Fibroblast of peridontal ligament (primary cell): Measurements from ENCODE around the gene ZNF90.
"Not testable (repeated sequence)": the region's sequence is repeated elsewhere in the genome, so short reads cannot be mapped to it uniquely, and the experiment has no call there.

Source experiments
- DNase-seq: peaks from one replicate; pipeline ENCODE4 v3.0.0-alpha.2; 2010; ENCODE audit errors: extremely low read depth

Gene ZNF90

GRCh38 chr19:20077791-20078463 is at the start of gene ZNF90:
ZNF90 (plus strand) TSS chr19:20078000; CDS start chr19:20078133, 133 bp downstream.
- DNase-seq, result peak; percentile 97

GRCh38 chr19:20028611-20029010 is 49.2 kb upstream of the ZNF90 start:
- DNase-seq, result no peak

- DNase-seq, result no peak
Observed at GRCh38 chr19:20035935-20036334, 41.9 kb upstream of the ZNF90 start.

- DNase-seq, result peak; percentile 8
Observed at GRCh38 chr19:20038358-20039202, 39.2 kb upstream of the ZNF90 start.

GRCh38 chr19:20039203-20039723 is 38.5 kb upstream of the ZNF90 start, which contains the start of gene ZNF682:
ZNF682 (minus strand) TSS chr19:20039505; CDS start chr19:20039345, 160 bp downstream.
- peak; percentile 92 for DNase-seq

DNA sequence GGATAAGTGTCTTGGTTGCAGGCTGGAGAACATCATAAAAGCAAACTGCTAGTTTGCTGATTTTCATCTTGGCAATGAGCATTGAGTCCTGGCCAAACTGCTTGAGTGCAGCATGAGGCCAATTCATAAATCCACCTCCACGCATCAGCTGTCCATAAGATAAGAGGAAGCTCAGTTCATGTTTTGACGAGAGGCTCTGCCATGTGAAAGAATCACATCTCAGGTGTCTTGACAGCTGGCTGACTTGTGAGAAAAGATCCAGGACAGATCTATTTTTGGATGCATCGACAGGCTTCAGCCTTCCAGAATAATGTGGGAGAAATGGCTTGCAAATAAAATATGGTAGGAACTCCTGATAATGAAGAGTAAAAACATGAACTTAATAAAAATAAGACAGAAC is 33.1 kb upstream of the ZNF90 start:
- DNase-seq, result no peak

DNA sequence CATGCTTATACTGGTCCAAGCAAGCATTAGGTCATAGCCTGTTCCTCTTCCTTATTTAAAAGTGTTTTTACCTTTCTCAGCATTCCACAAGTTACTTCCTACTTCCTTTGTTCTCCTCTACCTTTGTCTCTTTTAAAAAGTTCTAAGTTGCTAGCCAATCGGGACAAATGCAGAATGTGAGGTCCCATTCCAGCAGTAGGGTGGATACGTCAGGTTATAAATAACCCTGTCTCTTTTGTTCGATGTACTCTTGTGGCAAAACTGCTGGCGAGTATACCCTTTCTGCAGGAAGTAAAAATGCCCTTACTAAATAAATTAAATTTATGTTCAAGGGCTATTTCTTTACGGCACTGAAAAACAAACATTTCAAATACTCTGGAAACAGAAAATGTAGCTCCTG is 32.1 kb upstream of the ZNF90 start:
- DNase-seq, result not testable (repeated sequence)

DNA sequence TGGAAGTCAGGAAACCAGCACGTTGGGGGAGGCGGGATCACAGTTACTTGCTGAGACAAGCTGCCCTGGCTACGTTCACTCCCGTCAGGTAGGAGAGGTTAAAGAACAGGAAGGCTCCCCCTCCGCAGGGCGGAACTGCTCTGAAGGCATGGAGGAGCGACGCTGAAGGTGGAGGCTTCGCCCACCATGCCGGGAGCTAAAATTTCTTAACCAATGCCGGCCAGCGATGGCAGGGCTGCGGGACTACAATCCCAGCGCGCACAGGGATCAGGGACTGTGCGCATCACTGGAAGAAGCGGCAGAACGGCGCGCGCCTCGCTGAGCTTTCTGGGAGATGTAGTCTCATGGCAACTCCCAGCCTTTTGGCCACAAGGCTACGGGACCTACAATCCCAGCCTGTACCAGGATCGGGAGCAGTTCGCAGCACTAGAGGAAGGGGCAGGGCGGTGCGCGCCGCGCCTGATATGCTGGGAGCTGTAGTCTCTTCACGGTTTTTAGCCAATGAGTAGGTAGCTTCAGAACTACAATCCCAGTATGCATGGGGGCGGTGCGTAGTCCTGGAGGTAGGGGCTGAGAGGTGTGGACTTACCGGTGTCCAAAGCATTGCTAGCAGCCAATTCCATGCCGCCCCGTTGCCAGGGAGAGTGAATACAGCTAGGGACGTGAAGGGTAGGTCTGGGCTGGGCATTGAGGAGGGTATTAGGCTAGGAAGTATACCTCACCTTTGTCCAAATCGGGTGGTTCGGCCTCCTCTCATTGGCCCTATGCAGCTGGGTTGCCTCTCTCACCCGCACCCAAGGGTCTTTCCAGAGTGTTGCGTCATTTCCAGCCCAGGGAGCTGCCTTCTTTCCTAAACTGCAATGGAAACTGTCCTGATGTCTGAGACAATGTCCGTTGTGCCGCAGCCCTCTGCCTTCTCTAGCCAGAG is 25.7 kb upstream of the ZNF90 start:
- peak; percentile 93 for DNase-seq

DNA sequence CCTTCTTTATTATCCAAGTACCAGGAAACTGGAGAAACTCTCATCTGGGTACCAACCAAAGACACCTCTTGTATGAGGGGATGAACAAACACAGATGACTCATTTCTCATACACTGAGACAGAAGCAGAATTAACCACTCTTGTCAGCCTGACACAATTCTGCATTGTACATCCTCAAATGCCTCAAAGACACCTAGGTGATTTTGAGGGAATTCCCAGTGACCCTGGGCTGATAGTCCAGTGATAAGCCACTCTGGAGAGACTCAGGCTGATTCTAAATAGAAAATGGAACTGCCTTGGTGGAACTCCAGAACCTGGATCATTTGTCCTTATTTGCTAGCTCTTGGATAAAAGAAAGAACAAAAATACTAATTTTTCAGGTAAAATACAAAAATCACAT is 19.1 kb upstream of the ZNF90 start:
- DNase-seq, result not testable (repeated sequence)

DNA sequence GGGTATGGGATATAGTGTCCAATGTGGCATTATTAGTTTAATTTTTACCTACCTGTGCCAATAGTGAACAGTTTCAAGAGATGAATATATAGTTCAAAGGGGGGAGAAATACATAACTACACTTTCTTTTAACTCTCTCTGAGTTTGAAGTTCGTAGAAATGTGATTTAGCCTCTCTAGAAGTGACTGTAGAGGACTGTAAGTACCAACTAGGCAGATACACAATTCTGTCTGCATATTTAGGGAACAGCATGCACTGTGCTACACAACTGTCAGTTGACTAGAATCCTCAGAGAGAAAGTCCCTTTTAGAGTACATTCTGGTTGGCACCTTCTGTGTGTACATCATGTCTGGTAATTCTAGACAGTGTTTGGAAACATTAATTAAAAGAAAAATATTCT is 17.5 kb upstream of the ZNF90 start:
- DNase-seq, result no peak

- no peak for DNase-seq
Observed at GRCh38 chr19:20066861-20067260, 10.9 kb upstream of the ZNF90 start.

GRCh38 chr19:20067943-20068342 is 9.9 kb upstream of the ZNF90 start:
- DNase-seq, result no peak

DNA sequence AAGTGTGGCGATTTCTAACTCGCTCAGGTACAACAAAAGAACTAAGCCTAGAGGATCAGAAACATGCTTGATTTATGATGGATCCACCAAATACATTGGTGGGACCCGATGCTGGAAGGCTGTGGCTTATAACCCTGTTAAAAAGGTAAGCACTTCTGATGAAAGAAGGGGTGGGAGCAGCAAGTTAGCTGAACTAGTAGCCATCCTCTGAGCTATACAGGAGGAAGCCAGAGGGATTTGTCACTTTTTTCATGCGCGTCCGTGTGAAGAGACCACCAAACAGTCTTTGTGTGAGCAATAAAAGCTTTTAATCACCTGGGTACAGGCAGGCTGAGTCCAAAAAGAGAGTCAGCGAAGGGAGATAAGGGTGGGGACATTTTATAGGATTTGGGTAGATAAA is 9.2 kb upstream of the ZNF90 start:
- not testable (repeated sequence) for DNase-seq

DNA sequence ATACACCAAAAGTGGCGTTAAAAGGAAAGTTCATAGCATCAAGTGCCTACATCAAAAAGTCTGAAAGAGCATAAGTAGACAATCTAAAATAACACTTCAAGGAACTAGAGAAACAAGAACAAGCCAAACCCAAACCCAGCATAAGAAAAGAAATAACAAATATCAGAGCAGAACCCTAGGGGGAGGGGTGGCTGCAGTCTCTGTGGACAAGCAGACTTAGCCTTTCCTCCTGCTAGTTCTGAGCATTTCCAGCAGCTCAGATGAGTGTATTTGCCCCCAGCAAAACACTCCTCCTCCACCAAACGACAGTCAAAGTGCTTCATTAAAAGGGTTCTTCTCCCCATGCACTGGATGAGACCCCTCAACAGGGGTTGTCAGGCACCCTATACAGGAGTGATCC is 7.1 kb upstream of the ZNF90 start:
- DNase-seq, result no peak

DNA sequence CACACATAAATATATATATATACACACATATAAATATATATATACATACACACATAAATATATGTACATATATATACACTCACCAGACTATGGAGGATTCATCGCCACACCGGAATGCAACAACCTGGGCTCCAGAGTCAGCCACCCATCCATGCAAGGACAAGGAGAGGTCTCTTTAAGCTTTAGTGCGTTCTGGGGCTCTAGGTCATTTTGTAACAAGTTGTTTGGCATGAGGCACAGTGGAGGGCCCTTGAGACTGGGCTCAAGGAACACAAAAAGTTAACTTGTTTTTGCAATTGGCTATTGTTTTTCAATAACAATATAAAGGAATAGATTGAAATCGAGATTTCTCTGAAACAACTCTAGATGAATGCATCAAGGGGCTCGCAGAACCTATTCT is 4.9 kb upstream of the ZNF90 start:
- DNase-seq, result no peak

DNA sequence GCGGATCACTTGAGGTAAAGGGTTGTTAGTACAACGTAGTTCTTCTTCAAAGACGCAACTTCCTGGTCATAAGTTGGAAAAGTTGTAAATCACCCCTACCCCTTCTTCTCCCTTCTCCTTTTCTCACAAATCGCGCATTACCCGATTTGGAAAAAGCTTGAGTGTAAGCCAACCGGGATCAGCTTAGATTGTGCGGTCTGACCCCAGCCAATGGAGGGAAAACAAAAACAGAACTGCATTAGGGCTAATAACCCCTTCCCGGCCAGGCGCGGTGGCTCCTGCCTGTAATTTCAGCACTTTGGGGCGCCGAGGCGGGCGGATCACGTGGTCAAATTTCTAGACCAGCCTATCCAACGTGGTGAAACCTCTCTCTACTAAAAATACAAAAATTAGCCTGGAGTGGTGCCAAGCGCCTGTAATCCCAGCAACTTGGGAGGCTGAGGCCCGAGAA is 806 bp downstream of the ZNF90 start:
- DNase-seq, result peak; percentile 56

DNA sequence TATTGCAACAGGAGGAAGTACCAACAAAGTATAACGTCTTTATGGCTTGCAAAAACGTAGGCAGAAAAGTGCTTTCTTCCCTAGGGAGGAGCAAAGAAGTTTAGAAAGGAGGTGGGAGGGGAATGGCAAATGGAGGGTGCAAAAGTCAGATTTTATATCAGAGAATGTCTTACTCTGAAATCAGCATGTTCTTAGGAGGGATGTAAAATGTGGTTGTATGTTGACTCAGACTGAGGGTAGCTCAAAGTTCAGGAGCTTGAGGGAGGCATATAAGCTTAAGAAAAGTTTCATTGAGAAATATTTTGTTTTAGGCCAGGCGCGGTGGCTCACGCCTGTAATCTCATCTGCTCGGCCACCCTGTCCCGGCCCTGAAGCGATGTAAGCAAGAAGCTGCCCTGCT is 1.7 kb downstream of the ZNF90 start:
- DNase-seq, result no peak

DNA sequence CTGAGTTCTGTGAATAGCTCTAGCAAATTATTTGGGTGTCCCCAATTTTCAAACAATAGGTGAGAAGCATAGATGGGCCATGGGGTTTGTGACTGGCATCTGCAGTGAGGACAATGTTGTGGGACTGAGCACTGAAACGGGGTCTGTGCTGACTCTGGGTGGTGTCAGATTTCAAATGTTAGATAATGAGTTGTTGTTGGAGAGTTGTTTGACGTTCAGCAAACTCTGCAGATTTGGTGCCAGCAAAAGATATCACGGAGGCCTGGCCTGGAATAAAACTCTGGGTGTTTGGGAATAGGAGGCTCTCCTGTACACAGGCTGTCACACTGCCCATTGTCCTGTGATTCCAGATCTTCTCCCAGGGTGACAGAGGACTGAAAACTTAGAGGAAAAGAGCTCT is 2.9 kb downstream of the ZNF90 start:
- DNase-seq, result no peak

GRCh38 chr19:20082232-20082833 is 4.5 kb downstream of the ZNF90 start:
- not testable (repeated sequence) for DNase-seq

- not testable (repeated sequence) for DNase-seq
Observed at GRCh38 chr19:20082876-20083275, 5.1 kb downstream of the ZNF90 start.

GRCh38 chr19:20102097-20102496 is 24.3 kb downstream of the ZNF90 start:
- no peak for DNase-seq
